Retina (tissue), 1 donor: ENCODE results near the gene TBX19.
"Not testable (repeated sequence)": the region's sequence is repeated elsewhere in the genome, so short reads cannot be mapped to it uniquely, and the experiment has no call there.

Experiments
- DNase-seq: peaks from one replicate; pipeline ENCODE4 v3.0.0-alpha.2; 2016

TBX19 gene

DNA sequence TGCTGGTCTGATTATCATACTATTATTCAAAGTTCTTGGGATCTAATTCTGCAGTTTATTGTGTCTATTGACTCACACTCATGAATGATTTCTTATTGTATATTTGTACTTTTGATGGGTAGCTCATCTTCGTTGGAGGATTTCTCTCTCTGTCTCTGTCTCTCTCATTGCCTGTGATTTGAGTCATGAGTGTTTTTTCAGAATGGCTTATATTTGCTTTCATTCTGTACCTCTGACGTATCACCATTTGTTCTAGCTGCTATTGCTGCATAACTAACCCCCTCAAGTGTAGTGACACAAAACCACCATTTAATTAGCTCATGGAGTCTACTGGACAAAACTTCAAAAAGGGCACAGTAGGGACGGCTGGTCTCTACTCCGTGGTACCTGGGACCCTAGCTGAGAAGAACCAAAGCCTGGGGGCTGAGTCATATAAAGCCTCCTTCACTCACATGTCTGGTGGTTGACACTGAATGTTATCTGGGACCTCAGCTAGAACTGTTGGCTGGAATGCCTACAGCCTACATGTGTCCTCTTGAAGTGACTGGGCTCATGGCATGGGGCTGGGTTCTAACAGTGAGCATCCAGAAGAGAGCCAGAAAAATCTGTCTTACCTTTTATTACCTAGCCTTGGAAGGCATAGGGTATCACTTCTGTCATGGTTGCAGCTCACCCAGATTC is 44.2 kb downstream of the TBX19 start:
- DNase-seq, result no peak

DNA sequence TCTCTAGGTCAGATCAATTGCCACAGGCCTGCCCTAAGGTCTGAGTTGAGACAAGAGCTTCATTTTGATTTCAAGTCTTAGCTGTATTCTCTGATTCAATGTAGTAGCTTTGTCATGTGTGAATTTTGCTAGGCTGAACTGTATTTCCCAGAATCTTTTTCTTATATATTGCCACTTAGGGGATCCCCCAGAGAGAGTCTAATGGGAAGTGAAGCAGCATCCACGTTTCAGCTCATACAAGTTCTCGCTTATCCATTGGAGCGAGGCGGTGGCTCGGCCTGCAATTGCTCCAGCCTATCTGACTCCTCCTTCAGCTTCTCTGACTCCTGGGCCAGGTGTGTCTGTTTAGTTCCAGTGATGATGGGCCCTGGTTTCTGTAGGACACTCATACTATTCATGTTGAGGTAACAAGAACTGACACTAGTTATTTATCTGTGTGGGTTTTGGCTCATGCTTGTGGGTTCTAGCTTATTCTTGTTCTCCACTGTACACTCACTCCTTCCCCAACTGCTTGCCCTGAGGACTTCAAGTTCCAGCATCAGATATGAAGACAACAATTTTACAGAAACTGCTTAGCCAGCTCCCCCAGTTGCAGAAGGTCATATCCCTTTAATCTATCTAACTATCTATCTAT is 48.2 kb downstream of the TBX19 start:
- DNase-seq, result peak; percentile 29

DNA sequence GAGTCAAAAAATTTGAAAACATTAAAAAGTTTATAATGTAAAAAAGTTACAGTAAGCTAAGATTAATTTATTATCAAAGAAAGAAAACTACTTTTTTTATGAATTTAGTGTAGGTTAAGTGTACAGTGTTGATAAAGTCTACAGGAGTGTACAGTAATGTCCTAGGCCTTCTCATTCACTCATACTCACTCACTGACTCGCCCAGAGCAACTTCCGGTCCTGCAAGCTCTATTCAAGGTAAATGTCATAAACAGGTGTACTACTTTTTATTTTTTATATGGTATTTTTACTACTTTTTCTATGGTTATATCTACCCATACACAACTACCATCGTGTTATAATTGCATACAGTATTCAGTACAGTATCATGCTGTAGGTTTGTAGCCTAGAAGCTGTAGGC is 49.6 kb downstream of the TBX19 start:
- no peak for DNase-seq

DNA sequence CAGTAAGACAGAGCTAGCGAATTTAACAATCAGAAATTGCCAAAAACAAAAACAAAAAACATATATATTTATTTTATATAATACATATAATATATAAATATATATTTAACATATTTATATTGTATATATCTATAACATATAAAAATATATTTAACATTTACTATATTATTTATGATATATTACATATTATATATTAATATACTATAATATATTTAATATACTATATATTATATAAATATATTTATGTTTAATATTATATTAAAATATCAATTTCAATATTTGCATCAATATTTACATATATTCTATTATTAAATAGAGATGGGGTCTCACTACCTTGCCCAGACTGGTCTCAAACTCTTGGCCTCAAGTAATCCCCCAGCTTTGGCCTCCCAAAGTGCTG is 50.9 kb downstream of the TBX19 start:
- no peak for DNase-seq

DNA sequence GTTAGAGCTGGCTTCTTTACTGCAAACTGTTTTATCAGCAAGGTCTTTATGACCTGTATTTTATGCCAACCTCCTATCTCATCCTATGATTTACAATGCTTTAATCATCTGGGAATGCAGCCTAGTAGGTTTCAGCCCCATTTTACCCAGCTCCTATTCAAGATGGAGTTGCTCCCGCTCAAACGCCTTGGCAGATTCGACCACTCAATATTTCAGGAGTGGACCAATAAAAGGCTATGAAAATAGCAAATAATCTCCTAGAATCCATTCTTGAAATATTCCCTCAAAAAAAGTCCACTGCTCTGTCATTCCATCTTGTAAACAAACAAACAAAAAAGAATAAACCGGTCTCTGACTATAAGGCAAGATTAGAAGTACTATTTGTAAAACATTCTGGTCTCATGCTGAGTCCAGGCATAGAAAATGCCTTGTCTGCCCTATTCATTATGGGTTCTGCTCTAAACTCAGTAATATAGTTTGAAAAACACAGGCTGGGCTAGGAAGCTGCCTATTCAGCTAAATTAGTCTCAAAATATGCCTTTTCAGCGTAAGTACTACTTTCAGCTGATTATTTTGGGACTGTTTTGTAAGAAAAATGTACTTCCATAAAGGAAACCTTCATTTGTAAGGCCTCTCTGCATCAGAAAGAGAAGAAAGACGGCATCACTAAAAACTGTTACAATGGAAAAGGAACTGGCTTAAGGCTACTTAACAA is 53.0 kb downstream of the TBX19 start:
- DNase-seq, result no peak

DNA sequence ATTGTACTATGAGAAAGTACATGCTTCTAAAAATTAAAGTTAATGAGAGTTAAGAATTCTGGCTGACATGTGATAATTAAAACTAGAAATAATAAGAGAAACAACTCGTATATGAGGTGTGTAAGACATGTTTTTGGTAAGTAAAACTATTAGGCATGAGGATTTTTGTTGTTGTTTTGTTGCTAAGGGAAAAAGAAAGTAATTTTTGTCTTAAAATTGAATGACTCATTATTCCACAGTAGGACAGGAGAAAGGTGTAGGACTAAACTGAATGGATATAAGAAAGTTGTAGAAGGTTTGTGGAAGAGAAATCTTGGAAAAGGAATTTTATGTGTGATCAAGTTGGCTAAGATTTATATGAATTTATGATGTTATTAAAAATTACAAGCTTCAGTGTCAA is 54.8 kb downstream of the TBX19 start:
- no peak for DNase-seq

DNA sequence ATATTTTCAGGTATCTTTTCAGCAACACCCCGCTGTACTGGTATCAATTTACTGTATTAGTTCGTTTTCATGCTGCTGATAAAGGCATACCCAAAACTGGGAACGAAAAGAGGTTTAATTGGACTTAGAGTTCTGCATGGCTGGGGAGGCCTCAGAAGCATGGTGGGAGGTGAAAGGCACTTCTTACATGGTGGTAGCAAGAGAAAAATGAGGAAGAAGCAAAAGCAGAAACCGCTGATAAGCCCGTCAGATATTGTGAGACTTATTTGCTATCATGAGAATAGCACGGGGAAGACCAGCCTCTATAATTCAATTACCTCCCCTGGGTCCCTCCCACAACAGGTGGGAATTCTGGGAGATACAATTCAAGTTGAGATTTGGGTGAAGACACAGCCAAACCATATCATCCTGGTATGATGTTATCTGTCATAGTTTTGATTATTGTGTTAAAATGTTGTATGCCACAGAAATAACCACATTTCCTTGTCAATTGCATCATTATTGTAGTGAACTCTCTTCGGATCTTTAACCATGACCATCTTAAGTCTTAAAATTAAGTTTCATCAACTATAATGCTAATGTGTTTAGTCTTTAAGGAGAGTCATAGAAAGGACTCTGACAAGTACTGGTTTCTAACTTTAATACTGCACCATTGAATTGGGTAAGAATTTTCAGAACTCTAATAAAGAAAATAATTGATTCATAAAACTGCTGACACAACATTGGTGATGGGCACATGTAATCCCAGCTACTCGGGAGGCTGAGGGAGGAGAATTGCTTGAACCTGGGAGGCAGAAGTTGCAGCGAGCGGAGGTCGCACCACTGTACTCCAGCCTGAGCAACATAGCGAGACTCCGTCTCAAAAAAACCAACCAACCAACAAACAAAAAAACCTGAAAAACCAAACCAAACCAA is 58.2 kb downstream of the TBX19 start:
- no peak for DNase-seq

DNA sequence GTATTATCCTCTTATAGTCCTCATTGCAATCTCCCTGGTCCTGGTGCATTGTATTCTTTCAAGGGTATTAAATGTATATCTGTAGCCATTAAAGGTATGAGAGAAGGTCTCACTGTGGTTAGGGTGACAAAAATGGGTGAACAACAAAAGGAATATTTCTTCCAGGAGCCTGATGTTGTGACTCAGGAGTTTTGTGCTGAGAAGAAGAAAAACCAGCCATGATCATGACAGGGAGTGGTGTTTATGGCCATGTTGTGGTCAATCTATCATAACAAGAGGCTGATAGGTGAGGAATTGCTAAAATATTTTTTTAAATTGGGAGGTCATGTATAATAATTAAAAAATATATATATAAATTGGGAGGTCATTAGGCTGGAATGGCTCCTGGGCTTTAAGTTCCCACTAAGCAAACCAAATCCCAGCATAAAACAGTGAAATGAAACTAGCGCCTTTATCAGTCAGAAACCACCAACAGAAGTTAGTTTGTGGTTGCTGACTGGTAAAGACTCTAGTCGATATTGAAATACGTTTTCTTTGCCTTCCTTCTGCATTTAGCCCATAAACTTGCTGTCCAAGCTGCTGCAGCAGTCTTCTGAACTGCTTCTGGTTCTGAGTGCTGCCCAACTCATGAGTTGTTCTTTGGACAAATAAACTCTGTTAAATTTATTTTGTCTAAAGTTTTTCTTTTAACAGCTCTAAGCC is 60.3 kb downstream of the TBX19 start:
- DNase-seq, result no peak

DNA sequence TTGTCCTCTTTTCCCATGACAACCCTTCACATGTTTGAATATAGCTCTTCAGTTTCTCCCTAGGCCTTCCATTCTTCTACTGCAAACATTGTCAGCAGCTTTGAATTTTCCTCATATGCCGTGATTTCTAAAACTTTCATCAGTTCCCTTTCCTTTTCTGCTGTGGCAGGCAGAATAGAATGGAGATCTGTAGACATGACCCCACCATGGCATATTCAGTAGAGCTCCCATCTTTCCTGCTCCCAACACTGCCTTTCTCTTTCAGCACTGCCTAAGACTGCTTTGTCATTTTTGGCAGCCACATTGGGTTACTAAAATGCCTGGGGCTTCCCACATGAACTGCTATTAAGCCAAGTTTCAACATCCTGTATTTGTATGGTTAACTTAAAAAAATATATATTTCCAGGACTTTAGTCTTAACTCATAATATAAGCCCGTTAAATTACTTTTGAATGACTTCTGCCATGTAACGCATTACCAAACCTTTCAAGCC is 60.9 kb downstream of the TBX19 start:
- no peak for DNase-seq

DNA sequence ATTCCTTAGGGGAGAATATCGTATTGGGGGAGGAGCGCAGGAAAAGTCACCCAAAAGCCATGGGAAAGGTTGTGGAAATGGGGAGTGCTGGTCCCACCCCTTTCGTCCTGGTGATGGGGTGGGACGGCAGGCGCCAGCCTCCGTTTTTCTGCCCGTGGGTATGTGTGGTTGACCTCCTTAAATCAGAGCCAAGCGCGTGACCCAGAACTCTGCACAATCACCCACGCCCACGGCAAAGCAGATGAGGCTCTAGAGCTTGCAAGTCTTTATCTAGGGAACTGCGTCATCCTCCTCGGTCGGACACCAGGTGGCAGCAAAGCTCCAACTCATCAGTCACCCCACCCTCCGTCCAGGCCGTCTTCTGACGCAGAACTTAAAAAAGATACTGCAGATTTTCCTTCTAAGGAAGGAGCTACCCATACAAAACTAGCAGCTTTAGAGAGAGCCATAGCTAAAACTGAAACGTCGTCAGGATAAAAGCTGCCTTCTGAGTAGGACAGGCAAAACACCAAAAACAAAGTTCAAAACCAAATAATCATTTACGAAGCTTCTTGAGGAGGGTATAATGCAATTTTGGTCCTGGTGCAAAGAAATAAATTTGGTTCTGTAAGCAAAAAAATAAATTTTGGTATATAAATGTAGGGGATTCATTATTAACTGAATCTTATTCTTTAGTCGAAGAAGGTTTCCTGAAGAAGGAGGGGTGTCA is 62.0 kb downstream of the TBX19 start:
- DNase-seq, result peak; percentile 85

DNA sequence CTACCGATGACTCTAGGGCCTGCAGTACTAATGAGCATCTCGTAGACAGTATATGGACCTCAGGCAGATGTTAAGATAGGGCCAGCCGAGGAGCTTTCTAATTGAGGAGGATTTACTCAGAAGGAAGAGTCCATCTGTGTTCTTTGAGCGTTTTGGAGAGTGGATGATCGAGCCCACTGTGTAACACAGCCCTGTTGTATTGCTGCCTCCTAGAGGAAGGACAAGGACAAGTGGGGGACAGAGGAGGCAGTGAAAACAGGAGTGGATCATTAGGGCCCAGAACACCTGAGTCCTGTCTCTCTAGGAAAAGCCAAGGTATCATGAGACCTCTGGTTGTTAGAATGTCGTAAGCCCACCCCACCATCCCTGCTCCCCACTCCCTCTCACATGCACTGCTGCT is 62.9 kb downstream of the TBX19 start:
- DNase-seq, result no peak

DNA sequence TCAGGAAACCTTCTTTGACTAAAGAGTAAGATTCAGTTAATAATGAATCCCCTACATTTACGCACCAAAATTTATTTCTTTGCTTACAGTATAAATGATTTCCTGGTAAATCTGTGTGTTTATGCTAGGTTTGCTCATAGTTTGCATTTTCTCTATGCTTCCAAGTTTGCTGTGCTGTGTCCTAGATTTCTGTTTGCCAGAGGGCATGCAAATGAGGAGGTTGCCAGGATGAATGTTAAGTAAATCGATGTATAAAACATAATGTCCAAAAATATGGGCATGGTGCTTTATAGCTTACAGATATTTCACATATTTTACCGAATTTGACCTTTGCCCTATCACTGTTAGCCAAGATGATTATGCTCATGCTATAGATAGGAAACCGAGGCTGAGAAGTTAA is 63.8 kb downstream of the TBX19 start:
- DNase-seq, result no peak

DNA sequence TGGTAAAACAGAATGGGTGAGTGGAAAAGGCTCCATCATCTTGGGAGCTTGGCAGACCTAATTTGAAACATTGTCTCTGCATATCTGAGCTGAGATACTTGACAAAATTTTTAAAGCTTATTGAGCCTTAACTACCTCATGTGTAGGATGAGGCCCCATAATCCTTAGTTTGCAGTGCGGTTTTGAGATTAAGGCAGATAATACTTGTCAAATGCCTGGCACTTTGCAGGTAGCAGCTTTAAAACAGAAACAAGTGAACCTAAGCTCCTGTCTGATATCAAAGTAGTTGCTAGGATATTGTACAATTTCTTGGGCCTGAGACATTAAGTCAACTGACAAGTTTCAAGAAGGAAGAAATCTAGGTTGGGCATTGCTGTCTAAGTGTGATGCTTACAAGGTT is 65.3 kb downstream of the TBX19 start:
- DNase-seq, result no peak

DNA sequence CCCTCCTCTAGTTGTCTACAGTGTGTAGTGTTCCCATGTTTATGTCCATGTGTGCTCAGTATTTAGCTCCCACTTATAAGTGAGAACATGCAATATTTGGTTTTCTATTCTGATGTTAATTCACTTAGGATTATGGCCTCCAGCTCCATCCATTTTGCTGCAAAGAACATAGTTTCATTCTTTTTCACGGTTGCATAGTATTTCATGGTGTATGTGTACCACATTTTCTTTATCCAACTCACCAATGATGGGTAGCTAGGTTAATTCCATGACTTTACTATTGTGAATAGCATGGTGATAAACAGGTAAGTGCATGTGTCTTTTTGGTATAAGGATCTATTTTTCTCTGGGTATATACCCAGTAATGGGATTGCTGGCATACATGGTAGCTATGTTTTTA is 67.0 kb downstream of the TBX19 start:
- DNase-seq, result no peak

DNA sequence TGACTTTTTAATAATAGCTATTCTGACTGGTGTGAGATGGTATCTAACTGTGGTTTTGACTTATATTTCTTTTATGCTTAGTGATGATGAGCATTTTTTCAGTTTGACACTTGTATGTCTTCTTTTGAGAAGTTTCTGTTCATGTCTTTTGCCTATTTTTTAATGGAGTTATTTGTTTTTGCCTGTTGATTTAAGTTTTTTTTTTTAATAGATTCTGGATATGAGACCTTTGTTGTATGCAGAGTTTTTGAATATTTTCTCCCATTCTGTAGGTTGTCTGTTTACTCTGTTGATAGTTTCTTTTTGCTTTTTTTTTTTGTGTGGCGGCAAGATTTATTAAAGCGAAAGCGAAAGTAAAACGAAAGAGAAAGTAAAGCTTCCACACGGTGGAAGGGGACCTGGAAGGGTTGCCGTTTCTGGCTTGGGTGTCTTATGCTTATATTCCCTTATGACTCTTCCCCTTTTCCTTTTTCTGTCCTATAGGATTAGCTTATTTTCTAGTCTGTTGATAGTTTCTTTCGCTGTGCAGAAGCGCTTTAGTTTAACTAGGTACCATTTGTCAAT is 67.6 kb downstream of the TBX19 start:
- no peak for DNase-seq

DNA sequence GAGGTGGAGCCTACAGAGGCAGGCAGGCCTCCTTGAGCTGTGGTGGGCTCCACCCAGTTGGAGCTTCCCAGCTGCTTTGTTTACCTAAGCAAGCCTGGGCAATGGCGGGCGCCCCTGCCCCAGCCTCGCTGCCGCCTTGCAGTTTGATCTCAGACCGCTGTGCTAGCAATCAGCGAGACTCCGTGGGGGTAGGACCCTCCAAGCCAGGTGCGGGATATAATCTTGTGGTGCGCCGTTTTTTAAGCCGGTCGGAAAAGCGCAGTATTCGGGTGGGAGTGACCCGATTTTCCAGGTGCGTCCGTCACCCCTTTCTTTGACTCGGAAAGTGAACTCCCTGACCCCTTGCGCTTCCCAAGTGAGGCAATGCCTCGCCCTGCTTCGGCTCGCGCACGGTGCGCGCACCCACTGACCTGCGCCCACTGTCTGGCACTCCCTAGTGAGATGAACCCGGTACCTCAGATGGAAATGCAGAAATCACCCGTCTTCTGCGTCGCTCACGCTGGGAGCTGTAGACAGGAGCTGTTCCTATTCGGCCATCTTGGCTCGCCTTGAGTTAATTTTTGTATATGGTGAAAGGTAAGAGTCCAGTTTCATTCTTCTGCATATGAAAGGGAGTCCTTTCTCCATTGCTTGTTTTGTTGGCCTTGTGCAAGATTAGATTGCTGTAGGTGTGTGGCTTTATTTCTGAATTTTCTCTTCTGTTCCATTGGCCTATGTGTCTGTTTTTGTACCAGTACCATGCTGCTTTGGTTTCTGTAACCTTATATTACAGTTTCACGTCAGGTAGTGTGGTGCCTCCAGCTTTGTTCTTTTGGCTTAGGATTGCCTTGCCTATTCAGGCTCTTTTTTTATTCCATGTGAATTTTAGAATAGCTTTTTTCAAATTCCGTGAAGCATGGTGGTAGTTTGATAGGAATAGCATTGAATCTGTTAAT is 73.9 kb downstream of the TBX19 start:
- not testable (repeated sequence) for DNase-seq

DNA sequence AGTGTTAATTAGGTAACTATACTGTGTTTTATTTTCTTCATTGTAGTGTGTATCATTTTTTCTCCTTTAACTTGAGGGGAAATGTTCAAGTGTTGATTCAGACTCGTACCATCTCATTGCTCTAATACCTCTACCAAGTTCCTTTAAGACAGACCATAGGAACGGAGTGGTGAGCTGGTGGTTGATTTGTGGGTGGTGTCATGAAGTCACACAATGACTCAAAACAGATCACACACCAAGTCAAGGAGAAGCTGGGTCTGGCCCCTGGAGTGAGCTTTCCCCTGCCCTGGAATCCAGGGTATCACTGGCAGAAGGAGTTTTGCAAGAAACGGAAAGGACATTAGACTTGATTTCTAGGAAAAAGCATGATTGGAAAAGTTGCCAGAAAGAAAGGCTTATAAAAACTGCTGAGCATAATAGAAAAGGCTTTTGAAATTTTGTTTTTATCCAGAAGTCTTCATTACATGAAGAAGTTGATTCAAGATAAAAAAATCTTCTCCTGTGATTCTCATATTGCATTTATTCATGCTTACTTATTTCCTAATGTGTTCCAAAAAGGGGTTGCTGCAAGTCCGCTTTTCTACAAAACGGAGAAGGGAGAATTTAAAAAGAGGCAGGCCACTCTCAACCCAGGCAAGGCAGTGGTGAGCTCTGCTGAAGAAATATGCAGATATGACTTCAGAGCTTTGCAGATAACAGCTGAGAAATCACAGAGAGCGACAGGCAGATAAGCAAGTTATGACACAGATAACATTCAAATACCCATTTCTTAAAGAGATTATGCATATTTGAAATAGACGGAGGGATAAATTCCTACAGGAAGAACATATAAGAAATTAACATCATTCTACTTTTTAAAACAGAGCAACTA is 79.7 kb downstream of the TBX19 start:
- no peak for DNase-seq

DNA sequence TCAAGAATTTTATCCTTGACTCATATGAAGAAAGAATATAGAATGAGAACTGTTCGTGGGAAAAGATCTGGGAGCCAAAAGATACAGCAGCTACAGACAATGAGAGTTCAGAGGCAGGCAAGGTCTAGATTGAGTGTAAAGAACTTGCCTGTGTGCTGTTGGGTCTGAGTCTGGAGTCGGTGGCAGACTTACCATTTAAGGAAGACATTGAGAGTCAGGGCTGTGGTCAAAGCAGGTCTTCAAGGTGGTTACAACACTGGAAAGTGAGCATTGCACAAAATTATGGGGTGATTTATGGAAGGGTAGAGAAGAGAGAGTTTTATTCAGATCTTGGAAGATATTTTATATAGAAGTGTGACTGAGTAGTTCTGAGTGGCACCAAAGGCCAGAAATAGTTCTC is 80.6 kb downstream of the TBX19 start:
- DNase-seq, result no peak

DNA sequence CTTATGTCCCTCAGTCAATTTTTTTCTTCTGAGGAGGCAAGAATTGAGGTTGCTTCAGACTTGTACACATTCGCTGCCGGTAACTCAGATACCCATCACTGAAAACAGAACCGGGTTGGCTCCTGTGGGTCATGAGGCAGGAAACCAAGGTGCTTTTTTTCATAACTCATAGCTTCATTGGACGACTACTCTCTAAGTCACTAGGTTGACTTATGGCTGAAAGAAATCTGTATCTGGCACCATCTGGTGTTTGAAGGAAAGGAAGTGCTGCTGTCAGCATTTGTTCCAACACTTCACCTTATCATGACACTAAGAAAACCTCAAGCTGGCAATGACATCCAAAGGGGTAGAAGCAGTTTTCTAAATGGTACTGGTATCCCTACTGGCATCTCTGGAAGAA is 82.3 kb downstream of the TBX19 start:
- no peak for DNase-seq
